Urinary bladder (tissue), 4 donors: ENCODE measurements around the gene ATP4B. TPM values are rescaled to one million over a fixed set of nuclear protein-coding genes. Genes with fewer than 3 reads are reported as not detected.

Experiments
- DNase-seq: peaks from one replicate; pipeline ENCODE4 v3.0.0-alpha.2; 2015; ENCODE audit errors: extremely low spot score
- H3K27ac ChIP-seq: one replicate; pipeline ENCODE4 v1.5.1; 2013; ENCODE audit warnings: low read depth, mild to moderate bottlenecking, moderate library complexity
- H3K36me3 ChIP-seq: one replicate; pipeline ENCODE4 v1.6.1; 2013; ENCODE audit warnings: mild to moderate bottlenecking, moderate library complexity; ENCODE audit not compliant: insufficient read depth
- H3K4me1 ChIP-seq: one replicate; pipeline ENCODE4 v1.6.1; 2013; ENCODE audit warnings: mild to moderate bottlenecking, moderate library complexity; ENCODE audit not compliant: insufficient read depth
- H3K4me3 ChIP-seq: one replicate; pipeline ENCODE4 v1.5.1; 2013; ENCODE audit warnings: low read depth, low read length
- WGBS: extraction: QIAGEN DNeasy Blood & Tissue Kit; methylation state at CpG from one replicate; pipeline ENCODE4 v1.1.7; 2013; 5-methylcytosine and 5-hydroxymethylcytosine counted together
- polyA plus RNA-seq: library from polyadenylated mRNA; stranded (reverse); fragments of 200-250 nt; gene quantifications from one replicate; pipeline ENCODE4 v1.2.3, GENCODE V29; 2013
- total RNA-seq: library from RNA; depleted of rRNA; stranded (reverse); fragments of >200 nt; gene quantifications from one replicate; pipeline ENCODE4 v1.2.3, GENCODE V29; 2014
- donor health status: healthy with polysubstance abuse.
- donor health status: healthy.

ATP4B gene
- total and polyA plus RNA-seq, 2 donors = not detected

DNA sequence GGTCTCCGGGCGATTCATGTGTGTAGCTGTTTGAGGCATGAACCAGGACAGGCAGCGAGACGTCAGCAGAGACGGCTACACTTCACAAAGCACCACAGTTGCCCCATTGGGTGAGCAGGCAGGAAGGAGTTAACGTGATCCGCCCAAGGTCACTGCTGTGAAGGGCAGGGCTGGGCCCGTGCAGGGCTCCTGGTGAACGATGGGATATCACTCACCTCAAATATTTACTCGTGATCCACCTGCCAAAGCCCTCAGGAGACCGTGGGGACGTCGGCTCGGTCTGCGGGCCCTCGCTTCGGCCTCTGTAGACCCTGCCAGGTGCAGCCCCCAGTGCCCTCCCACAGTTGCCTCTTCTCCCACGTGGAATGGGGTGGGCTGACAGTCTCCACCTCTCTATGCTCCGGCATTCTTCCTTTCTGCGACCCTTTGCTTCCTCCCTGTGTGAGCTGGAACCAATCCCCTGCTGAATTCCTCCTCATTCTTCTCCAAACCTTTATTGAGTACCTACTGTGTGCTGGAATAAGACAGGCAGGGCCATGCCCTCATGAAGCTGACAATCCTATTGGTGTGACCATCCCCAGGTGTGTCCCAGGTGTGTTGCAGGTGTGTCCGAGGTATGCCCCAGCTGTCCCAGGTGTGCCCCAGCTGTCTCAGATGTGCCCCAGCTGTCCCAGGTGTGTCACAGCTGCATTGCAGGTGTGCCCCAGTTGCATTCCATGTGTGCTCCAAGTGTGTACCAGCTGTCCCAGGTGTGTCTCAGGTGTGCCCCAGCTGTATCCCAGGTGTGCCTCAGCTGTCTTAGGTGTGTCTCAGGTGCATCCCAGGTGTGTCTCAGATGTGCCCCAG is 7.0 kb upstream of the ATP4B start:
- Histone ChIP-seq H3K27ac (no peak overlapping the region), H3K4me3 (no peak overlapping the region), H3K4me1 (no peaks in the 10 kb centered on the region), H3K36me3 (no peaks in the 10 kb centered on the region)
- WGBS = 56% methylated on average over 21 of the region's 21 CpGs
- no peak for DNase-seq

DNA sequence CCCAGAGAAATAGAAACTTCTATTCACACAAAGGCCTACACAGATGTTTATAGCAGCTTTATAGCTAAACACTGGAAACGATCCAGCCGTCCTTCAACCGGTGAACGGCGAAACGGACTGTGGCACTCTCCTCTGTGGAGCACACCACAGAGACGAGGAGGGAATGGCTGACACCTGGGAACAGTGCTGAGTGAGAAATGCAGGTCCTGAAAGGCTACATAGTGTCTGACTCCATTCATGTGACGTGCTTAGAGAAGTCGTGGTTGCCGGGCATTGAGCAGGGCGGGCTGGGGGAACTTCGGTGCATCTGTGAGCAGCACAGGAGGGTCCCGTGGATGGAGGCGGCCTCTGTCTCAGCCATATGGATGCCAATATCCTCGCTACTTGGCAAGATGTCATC is 5.9 kb upstream of the ATP4B start:
- no peaks in the 10 kb centered on the region for H3K36me3 ChIP-seq
- no peak overlapping the region for H3K4me3 ChIP-seq
- no peaks in the 10 kb centered on the region for H3K4me1 ChIP-seq
- DNase-seq = no peak
- no peak overlapping the region for H3K27ac ChIP-seq
- 47% methylated on average over 15 of the region's 15 CpGs for WGBS

DNA sequence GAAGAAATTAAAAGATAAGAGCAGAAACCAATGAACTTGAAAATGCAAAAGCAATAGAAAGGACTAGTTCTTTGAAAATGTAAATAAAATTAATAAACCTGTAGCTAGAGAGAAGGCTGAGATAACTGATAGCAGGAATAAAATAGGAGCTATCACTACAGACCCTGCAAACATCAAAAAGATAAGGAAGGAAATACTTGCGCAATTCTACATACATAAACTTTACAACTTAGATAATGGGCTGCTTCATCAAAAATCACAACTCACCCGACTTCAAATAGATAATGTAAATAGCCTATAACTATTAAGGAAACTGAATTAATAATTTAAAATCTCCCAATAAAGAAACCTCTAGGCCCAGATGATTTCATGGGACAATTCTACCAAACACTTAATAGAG is 3.5 kb upstream of the ATP4B start:
- no peak for DNase-seq
- WGBS = 73% methylated on average over 2 of the region's 2 CpGs
- Histone ChIP-seq H3K4me3 (no peak overlapping the region), H3K27ac (no peak overlapping the region), H3K4me1 (no peaks in the 10 kb centered on the region), H3K36me3 (no peaks in the 10 kb centered on the region)

DNA sequence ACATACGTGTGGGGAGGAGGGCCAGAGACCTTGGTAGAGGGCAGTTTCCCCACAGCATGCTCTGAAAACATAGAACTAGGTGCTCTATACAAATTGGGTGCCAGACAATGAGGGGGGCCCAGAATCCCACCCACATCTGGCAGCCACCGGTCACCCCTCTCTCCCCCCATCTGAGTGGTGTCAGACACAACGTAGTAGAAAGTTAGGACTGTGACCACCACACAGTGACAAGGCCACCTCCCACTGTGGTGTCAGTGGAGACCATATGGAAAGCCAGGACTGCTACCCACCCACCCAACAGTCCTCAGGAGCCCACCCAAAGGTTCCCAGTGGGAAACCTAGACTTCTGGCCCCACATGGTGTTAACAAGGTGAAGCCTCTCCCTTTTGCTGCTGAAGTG is 2.1 kb upstream of the ATP4B start:
- no peak overlapping the region for H3K4me3 ChIP-seq
- 91% methylated on average over 3 of the region's 3 CpGs for WGBS
- no peaks in the 10 kb centered on the region for H3K4me1 ChIP-seq
- no peaks in the 10 kb centered on the region for H3K36me3 ChIP-seq
- no peak overlapping the region for H3K27ac ChIP-seq
- no peak for DNase-seq

DNA sequence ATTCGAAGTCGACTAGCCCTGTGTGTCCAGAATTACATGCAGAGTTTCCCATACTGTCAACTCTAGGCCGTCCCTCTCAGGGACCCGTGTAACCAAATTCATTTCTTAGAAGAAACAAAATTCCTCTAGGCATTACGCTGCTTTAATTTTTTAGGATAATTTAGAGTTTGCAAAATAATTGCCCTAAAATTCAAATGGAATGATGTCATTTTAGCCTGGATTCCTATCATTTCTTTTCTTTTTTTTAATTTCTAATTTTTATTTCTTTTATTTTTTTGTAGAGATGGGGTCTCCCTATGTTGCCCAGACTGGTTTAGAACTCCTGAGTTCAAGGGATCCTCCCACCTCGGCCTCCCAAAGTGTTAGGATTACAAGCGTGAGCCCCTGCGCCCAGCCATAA is 1.3 kb upstream of the ATP4B start:
- H3K4me3 ChIP-seq = no peak overlapping the region
- 93% methylated on average over 8 of the region's 8 CpGs for WGBS
- no peak for DNase-seq
- no peaks in the 10 kb centered on the region for H3K36me3 ChIP-seq
- no peaks in the 10 kb centered on the region for H3K4me1 ChIP-seq
- H3K27ac ChIP-seq = no peak overlapping the region

GRCh38 chr13:113658836-113659235 is 838 bp upstream of the ATP4B start:
- 76% methylated on average over 14 of the region's 14 CpGs for whole genome bisulfite sequencing
- no peaks in the 10 kb centered on the region for H3K4me1 ChIP-seq
- H3K36me3 ChIP-seq = no peaks in the 10 kb centered on the region
- no peak overlapping the region for H3K27ac ChIP-seq
- no peak for DNase-seq
- no peak overlapping the region for H3K4me3 ChIP-seq

DNA sequence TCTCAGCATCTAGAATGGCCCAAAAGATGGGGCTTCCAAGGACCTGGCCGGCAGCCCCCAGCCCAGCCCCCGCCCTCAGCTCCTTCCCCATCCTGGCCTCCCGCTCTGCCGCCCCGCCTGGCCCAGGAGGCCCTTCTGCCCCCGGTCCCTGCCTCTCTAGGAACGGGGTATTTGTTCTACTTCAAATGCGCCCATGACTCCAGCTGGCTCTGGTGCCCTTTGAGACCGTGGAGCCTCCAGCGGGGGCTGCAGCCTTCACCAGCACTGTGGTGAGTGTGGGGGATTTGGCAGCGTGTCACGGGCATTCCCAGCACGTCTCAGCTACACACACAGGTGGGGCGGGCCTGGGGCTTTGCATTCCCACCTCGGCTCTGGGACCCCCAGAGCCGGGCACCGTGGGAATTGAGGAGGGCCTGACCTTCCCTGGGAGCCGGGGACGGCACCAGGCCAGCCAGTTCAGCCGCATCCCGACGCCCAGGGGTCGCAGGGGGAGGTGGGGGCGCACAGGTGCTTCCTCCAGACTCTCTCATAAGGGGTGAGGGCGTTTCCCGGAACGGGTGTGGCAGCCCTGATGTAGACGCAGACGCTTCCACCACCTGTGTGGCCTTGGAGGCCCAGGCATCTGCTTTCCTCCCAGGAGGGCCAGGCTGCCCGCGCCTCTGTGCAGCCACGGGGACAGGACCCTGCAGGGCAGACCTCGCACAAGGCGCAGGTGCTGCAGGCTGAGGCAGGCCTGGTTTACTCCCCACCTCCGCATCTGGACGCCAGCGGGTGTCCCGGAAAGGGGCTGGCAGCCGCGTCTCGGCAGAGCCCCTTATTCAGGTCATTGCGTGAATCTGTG is 947 bp downstream of the ATP4B start:
- no peak overlapping the region for H3K4me3 ChIP-seq
- no peak for DNase-seq
- no peaks in the 10 kb centered on the region for H3K36me3 ChIP-seq
- H3K4me1 ChIP-seq = no peaks in the 10 kb centered on the region
- H3K27ac ChIP-seq = no peak overlapping the region
- 79% methylated on average over 42 of the region's 42 CpGs for WGBS

DNA sequence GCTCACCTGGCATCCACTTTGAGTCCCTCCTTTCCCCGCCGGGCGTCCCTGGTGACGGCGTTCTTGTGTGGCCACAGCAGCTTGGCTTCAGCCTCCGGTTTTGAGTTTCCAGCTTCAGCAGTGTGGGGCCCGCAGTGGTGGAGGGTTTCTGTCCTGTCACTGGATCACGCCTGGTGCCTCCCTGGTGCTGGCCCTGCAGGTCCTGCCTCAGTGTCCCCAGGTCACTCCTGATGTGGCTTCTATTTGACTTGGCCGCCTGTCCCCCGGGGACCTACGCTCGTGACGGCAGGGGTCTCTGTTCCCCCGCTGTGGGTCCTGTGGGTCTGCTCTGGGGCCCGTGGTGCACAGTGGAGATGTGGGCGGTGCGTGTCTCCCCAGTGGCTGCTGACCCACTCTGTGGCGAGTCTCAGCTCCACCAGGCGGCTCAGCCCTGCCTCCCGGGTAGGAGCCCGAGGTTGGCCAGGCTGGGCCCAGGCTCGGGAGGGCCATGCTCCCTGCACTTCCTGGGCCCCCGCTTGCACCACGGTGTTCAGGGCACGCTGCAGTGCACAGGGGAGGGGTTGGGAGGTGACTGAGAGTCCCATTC is 1.9 kb downstream of the ATP4B start:
- H3K27ac ChIP-seq = no peak overlapping the region
- WGBS = 92% methylated on average over 25 of the region's 25 CpGs
- H3K4me3 ChIP-seq = no peak overlapping the region
- no peak for DNase-seq
- no peaks in the 10 kb centered on the region for H3K36me3 ChIP-seq
- H3K4me1 ChIP-seq = no peaks in the 10 kb centered on the region

DNA sequence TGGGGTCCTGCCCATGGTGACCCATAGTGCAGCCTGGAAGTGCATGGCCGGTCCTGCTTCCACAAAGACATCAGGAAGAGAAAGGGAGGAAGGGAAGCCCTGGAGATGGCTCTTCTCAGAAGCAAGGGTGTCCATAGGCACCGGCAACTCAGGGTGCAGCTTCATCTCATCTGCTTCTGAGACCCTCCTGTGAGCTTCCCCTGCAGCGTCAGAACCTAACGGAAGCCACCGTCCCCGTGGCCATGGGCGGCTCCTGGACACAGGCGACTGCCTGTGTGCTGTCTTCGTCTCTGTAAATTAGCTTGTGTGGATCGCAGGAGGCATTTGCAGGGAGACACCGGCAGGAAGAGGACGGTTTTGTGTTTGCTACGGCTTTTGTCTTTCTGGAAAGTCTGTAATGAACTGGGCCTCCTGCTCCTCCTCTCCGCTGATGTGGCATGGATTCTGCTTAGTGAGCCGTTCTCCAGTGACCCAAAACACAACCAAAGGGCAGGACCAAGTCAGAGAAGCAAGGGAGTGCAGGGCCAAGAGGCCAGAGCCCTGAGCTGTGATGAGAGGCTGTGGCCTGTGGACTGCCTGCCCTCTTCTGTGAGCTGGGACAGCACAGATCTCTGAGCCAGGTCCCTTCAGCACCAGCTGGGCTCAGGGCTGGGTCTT is 2.5 kb downstream of the ATP4B start:
- 80% methylated on average over 15 of the region's 15 CpGs for WGBS
- Histone ChIP-seq H3K4me1 (no peaks in the 10 kb centered on the region), H3K36me3 (no peaks in the 10 kb centered on the region), H3K4me3 (no peak overlapping the region), H3K27ac (no peak overlapping the region)
- no peak for DNase-seq

GRCh38 chr13:113654591-113655345 is 3.2 kb downstream of the ATP4B start:
- 90% methylated on average over 39 of the region's 39 CpGs for WGBS
- no peak overlapping the region for H3K27ac ChIP-seq
- no peak for DNase-seq

GRCh38 chr13:113654175-113654560 is 3.8 kb downstream of the ATP4B start:
- H3K36me3 ChIP-seq = no peaks in the 10 kb centered on the region
- 68% methylated on average over 9 of the region's 9 CpGs for WGBS
- no peak for DNase-seq
- no peak overlapping the region for H3K4me3 ChIP-seq
- H3K27ac ChIP-seq = no peak overlapping the region
- H3K4me1 ChIP-seq = no peaks in the 10 kb centered on the region

More at GRCh38 chr13:113654591-113655345, 3.2 kb downstream of the ATP4B start:
- Histone ChIP-seq H3K4me3 (no peak overlapping the region), H3K4me1 (no peaks in the 10 kb centered on the region), H3K36me3 (no peaks in the 10 kb centered on the region)

DNA sequence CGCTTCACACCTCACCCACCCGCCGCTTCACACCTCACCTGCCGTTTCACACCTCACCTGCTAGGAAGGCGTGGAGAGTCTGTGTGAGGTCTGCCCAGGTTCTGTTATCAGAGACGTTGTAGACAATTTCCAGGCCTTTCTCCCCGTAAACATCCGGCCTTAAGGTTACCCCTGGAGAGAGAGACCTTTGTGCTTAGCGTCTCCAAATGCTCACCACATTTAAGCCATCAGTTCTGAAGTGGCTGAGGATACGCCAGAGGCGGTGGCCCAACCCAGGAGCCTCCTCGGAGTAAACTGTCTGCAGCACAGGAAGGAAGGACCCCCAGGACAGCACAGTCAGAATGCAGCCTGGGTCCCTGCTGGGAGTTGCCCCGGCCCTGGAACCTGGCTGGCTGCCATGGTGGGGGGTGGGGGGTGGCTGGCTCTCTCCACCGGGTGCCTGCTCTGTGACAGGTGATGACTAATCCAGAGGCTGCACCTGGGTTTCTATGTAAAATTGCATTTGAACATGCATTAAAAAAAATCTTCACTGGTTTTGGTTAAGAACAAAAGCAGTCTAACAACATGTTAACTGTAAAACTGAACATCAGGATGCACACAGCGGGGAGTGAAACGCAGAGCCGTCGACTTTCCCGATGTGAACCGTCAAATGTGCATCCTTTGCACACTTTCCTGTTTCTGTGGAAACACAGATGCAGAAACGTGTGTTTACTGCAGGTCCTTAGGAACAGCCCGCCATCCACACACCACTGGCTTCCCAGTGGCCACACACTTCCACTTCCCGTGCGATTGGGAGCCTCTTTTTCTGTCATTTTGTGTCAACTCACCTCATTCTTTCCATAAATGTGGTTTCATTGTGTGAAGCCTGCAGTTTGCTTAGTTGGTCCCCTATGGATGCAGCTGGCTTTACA is 4.5 kb downstream of the ATP4B start:
- Histone ChIP-seq H3K36me3 (no peaks in the 10 kb centered on the region), H3K4me1 (no peaks in the 10 kb centered on the region), H3K4me3 (no peak overlapping the region), H3K27ac (no peak overlapping the region)
- no peak for DNase-seq
- 62% methylated on average over 24 of the region's 24 CpGs for WGBS
